Cardiac fibroblast (primary cell): ENCODE results near the gene STK10.

ENCODE experiments used
- DNase-seq, 2 donors: peaks; one replicate each; pipeline versions ENCODE4 v3.0.0 to v3.0.0-alpha.2; 2010; ENCODE audit warnings: low read depth in 2 of 2
- H3K4me3 ChIP-seq, 2 donors: replicated peaks in 1 of 2; 1 replicate in 1 of 2; 2 replicates in 1 of 2; pipeline ENCODE4 v1.5.1; 2011; ENCODE audit warnings: low read depth in 2 of 2, low read length in 2 of 2, mild to moderate bottlenecking in 2 of 2, moderate library complexity in 1 of 2
- TF ChIP-seq, protein P1 (sequence below): IDR thresholded peaks from one replicate; pipeline ENCODE4 v1.5.1; 2011; ENCODE audit warnings: low read depth, mild to moderate bottlenecking, low read length, inconsistent platforms

The STK10 gene

DNA sequence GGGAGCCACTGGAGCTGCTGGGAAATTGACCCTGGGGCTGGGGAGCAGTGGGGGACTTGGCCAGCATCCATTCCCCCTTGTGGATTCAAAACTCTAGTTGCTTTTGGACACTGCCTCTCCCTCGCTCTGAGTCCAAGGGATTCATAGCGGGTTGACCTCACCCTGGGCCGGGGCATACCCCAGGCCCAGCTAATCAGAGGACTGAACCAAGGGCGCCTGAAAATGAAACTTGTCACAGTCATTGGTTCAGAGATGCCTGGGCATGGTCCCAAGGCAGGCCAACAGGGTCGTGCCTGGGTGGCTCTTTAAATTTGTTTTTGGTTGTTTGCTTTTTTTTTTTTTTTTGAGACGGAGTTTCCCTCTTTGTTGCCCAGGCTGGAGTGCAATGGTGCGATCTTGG, 22.6 kb downstream of the STK10 start:
- no peak for DNase-seq
- TF ChIP-seq, protein P1, sequence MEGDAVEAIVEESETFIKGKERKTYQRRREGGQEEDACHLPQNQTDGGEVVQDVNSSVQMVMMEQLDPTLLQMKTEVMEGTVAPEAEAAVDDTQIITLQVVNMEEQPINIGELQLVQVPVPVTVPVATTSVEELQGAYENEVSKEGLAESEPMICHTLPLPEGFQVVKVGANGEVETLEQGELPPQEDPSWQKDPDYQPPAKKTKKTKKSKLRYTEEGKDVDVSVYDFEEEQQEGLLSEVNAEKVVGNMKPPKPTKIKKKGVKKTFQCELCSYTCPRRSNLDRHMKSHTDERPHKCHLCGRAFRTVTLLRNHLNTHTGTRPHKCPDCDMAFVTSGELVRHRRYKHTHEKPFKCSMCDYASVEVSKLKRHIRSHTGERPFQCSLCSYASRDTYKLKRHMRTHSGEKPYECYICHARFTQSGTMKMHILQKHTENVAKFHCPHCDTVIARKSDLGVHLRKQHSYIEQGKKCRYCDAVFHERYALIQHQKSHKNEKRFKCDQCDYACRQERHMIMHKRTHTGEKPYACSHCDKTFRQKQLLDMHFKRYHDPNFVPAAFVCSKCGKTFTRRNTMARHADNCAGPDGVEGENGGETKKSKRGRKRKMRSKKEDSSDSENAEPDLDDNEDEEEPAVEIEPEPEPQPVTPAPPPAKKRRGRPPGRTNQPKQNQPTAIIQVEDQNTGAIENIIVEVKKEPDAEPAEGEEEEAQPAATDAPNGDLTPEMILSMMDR: no peak
- no peak overlapping the region for H3K4me3 ChIP-seq

DNA sequence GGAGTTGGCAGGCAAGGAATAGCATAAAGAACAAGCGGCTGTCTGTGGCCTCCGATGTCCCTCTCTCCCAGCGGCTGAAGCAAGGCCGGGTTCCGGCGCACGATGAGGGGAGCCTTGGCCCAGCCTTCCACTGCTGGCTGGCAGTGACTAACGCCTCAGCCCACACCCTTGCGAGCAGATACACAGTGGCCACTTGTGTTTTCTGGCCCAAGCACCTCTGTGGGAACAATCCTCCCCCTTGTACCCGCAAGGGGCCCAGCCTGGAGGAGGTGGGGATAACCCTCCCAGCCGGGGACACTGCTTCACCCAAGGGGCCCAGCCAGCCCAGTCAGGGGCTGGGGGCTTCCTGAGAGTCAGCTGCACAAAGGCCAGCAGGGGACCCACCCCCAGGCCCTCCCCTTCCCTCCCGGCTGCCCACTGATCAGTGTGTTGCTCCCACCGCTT, 23.2 kb downstream of the STK10 start:
- TF ChIP-seq, protein P1: no peak
- DNase-seq: peak; percentile 42 to 65
- H3K4me3 ChIP-seq: no peak overlapping the region

DNA sequence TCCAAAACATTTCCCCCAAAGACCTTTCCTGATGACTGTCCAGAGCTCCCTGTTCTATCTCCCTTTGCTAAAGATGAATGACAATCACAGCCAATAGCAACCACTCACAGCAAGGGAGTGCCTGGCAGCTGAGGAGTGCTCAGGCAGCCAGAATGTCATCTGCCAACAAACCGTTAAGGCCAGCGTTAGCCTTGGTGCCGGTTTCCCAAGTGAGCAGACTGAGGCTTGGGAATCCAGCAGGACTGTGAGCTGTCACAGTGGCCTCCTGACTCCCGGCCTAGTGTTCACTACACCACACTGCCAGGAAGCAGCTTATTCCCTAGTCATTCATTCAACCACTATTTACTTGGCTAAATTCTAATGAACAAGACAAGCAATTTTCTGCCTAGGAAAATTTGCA, 24.7 kb downstream of the STK10 start:
- peak; percentile 17 to 23 for DNase-seq
- TF ChIP-seq, protein P1: no peak
- H3K4me3 ChIP-seq: no peak overlapping the region

DNA sequence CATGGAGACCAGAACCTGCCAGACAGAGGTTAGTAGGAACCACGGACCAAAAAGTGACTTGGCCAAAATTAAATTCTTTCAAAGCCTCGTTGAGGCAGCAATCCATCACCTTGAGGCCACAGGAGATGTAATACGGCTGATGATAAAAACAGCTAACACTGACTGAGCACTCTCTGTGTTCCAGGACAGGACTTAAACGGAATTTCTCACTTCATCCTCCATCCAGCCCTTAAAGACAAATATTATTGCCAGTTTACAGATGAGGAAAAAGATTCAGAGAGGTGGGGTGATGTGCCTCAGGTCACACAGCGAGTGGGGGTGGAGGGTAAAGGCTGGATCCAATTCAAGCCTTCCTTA, 25.1 kb downstream of the STK10 start:
- no peak overlapping the region for H3K4me3 ChIP-seq
- no peak for DNase-seq
- TF ChIP-seq, protein P1: no peak

DNA sequence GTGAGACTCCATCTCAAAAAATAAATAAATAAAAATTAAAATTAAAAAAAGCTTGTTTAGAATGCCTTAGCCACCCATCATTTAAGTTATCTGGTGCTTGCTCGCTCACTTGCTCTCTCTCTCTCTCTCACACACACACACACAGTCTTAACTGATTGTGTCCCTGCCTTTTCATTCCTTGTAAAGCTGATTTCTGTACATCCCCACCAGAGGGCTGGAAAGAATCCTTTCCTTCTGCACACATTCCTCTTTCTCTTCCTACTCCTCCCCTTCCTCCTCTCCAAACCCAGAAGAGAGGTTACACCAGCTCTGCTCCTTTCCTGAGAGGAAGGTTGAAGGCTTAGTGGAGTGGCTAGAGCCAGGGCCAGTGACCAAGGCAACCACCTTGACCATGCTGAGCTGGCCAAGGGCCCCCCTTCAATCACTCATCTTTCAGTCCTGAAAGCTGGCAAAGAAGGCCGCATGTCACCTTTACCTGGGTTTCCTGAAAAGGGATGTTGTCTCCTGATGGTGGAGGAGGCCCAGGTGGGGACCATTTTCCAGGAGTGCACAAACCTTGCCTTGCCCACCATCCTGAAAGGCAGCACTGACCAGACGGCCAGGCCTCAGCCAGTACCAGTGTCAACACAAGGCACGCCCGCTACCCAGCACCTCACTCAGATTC, 25.6 kb downstream of the STK10 start:
- no peak overlapping the region for H3K4me3 ChIP-seq
- peak in 1 of 2 donors; percentile 75 for DNase-seq
- TF ChIP-seq, protein P1: no peak

DNA sequence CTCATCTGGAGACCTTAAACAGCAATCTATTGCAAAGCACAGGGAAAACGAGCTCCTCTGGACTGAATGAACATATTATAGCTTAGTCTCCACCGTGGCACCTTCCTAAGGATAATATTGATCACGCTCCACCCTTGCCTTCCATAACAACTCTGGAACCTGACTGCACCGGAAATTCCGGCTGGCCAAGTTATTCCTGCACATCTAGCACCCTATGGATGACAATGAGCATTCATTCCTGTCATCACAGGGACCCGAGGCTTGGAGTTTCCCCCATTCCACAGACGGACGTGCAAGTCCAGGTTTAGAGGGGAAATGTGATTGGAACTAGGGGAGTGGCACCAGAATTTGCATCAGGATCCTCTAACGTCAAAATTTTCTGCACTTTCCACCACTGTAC, 27.5 kb downstream of the STK10 start:
- no peak overlapping the region for H3K4me3 ChIP-seq
- TF ChIP-seq, protein P1: no peak
- DNase-seq: no peak

DNA sequence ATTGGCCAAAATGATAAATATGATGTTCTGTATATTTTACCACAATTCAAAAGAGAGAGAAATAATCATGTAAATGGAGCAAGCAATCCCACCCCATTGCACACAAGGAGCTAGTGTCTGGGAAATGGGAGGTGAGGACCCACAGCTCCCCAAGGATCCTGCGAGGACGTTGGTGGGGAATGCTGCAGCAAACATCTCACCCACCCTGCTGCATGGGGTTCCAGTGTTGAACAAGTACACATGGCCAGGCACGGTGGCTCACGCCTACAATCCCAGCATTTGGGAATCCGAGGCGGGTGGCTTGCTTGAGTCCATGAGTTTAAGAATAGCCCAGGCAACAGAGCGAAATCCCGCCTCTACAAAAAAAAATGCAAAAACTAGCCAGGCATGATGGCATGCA, 29.0 kb downstream of the STK10 start:
- no peak for DNase-seq
- no peak overlapping the region for H3K4me3 ChIP-seq
- TF ChIP-seq, protein P1: no peak
